Stimulated activated CD4-positive, alpha-beta T cell treated with anti-CD3 and anti-CD28 coated beads, Interleukin-1b, Interleukin-23, amount 100 ng/mL, for 48 hours (primary cell): ENCODE measurements around the gene FAM83D.
A peak's percentile ranks its signal among the peaks of the same experiment; 100 is the strongest.
"Not testable (repeated sequence)": the region's sequence is repeated elsewhere in the genome, so short reads cannot be mapped to it uniquely, and the experiment has no call there.

ENCODE experiments used
- DNase-seq: peaks from one replicate; pipeline ENCODE4 v3.0.0-alpha.2; 2020

FAM83D gene

GRCh38 chr20:38969708-38970107, 43.5 kb downstream of the FAM83D start:
- no peak for DNase-seq

DNA sequence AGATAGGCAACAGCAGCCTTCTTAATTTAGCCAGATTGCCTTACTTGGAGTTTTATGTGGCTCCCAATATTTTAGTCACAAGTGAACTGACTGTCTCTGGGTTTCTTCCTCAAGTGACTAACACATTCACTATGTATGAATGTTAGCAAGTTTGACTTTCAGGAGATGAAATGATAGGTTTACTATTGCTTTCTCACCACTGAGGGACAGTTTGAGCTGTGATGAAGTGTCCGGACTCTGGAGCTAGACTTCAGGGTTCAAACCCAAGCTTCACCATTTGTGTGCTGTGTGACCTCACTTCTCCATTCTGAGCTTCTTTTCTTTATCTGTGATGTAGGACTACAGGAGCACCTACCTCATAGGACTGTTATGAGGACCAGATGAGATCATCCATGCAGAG, 44.1 kb downstream of the FAM83D start:
- no peak for DNase-seq

DNA sequence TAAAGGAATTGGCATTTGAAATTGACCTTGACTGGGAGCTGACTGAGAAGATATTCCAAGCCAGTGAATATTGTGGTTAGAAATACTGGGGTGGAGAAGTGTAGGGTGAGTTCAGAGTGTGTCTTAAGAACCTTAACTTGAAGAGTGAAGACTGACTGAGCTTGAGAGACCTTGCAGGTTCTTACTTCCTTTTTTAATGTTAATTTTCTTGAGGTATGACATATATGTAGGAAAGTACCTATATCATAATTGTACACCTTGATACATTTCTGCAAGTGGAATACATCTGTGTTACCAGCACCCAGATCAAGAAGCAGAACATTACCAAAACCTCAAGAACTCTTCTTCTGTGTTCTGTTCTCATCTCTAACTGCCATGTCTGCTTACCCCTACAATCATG, 46.9 kb downstream of the FAM83D start:
- no peak for DNase-seq

DNA sequence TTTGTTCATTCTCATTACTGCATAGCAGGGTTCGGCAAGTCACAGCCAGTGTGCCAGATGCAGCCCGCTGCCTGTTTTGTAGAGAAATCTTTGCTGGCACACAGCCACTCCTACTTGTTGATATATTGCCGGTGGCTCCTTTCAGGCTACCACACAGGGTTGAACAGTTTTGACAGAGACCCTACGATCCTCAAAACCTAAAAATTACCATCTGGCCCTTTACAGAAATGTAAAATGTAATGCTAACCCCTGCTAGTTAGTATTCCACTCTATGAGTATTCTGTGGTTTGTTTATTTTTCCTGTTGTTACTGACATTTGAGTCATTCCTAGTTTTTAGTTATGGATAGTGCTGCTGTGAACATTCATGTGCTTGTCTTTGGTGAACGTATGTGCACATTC, 47.4 kb downstream of the FAM83D start:
- DNase-seq = no peak

DNA sequence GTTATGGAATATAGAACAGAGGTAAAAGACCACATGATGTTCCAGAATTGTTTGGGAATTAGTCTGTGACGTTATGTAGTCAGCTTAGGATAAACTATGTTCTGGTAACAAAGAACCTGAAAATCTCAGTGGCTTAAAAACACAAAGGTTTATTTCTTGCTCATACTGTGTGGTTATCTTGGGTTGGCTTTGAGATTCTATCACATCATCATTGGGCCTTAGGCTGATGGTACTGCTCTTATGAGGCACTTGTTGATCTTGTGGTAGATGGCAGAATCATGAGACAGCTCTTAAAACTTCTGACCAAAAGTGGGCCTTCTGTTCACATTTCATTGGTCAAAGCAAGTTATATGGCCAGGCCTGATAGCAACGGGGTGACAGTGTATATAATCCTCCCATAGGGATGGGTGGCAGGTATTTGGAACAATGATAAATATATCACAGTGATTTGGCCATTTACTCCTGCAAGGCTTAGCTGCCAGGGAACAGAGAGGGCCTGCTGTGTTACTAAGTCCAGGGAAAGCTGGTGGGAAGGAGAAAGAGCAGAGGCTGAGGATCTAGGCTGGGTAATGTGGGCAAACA, 49.4 kb downstream of the FAM83D start:
- no peak for DNase-seq

- DNase-seq = no peak
Measured at GRCh38 chr20:38979434-38979833, 53.2 kb downstream of the FAM83D start.

- DNase-seq = no peak
Measured at GRCh38 chr20:38979842-38980241, 53.6 kb downstream of the FAM83D start.

DNA sequence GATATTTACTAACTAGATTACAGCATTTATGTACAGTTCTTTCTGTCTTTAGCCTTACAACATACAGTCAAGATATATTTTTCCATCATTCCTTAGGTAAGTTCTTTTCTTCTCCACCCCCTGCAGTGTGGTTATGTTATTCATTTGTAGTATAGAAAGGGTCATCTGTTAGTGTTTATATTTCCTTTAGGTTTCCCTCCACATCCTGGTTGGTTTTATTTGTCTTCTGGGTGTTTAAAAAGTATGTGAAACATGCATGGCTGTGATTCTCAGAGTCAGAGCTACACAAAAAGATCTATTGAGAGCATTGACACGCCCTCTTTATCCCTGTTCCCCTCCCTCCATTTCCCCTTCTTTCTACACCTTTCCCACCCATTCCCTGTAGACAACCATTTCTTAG, 56.1 kb downstream of the FAM83D start:
- DNase-seq = no peak

DNA sequence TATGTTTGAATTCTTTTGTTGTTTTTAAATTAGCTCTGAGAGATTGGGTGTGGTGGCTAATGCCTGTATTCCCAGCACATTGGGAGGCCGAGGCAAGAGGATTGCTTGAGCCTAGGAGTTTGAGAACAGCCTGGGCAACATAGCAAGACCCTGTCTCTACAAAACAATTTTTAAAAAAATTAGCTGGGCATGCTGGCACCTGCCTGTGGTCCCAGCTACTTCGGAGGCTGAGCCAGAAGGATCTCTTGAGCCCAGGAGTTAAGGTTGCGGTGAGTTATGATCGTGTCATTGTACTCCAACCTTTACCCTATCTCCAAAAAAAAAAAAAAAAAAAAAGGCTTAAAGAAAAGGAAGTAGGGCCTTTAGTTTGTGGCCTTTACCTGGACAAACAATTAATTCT, 58.8 kb downstream of the FAM83D start:
- DNase-seq = no peak

GRCh38 chr20:38985603-38986170, 59.5 kb downstream of the FAM83D start:
- DNase-seq = no peak

GRCh38 chr20:38986663-38987062, 60.4 kb downstream of the FAM83D start:
- DNase-seq = no peak

GRCh38 chr20:38987777-38988176, 61.6 kb downstream of the FAM83D start:
- no peak for DNase-seq

GRCh38 chr20:38990728-38991127, 64.5 kb downstream of the FAM83D start:
- no peak for DNase-seq

DNA sequence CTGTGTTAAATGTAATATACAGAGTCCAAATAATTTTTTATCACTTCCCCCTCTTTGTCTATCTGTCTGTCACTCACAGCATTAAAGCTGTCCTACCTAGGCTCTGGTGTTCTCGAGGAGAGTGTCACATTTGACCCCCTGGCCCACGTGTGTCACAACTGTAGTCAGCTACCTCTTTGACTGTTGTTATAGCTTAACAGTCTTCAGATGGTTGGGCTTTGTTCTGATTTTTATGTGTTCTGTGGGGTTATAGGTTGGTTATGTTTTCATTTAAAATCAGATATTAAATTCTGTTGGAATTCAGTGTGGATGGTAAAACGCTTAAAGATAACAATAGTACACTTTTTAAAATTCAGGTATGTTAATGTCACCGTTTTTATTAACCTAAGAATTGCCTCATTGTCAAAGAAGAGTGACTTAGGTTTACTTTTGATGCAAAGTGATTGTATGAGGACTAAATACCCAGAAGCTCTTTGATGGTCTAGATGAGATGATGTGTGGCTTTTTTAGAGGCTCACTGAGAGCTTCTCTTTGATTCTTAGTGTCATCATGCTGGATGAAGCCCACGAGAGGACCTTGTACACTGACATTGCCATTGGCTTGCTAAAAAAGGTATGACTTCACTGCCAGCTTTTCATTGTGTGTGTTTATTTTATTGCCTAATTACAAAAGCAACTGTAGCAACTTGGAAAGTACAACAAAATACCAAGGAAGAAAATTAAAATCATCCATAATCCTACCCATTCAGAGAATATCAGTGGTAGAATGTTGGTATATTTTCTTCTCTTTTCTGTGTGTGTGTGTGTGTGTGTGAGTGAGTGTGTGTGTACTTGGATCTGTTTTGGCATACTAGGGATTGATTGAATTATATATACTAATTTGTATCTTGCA, 65.8 kb downstream of the FAM83D start:
- DNase-seq = no peak

GRCh38 chr20:38995536-38996044, 69.4 kb downstream of the FAM83D start:
- no peak for DNase-seq

DNA sequence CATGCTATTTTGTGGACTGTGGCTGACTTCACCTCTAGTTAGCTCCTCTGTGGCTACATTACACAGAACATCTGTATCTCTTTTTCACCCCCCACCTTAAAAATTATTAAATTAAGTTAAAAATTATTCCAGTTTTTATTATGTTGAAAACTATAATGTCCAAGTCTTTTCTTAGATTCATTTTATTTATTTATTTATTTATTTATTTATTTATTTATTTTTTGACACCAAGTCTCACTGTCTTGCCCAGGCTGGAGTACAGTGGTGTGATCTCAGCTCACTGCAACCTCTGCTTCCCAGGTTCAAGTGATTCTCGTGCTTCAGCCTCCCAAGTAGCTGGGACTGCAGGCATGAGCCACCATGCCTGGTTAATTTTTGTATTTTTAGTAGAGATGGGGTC, 70.6 kb downstream of the FAM83D start:
- DNase-seq = not testable (repeated sequence)

GRCh38 chr20:38997622-38998021, 71.4 kb downstream of the FAM83D start:
- peak; percentile 69 for DNase-seq

DNA sequence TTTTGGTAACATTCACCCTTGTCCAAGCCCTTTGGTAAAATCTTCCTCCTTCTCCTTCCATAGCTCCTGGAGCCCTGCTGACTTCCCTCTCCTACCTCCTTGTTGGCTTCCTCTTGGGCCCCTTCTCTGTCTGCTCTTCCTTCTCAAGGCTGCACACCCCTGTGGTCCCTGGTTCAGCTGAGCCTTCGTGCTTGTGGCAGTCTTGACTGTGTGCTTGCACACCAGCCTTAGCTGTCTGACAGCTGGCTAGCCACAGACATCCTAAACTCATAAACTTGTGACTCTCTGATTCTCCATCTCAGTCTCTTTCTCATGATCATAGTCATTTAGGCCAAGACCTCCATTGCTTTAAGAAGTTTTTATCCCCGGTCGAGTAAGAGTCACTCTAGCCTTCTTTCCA, 73.0 kb downstream of the FAM83D start:
- DNase-seq = no peak

DNA sequence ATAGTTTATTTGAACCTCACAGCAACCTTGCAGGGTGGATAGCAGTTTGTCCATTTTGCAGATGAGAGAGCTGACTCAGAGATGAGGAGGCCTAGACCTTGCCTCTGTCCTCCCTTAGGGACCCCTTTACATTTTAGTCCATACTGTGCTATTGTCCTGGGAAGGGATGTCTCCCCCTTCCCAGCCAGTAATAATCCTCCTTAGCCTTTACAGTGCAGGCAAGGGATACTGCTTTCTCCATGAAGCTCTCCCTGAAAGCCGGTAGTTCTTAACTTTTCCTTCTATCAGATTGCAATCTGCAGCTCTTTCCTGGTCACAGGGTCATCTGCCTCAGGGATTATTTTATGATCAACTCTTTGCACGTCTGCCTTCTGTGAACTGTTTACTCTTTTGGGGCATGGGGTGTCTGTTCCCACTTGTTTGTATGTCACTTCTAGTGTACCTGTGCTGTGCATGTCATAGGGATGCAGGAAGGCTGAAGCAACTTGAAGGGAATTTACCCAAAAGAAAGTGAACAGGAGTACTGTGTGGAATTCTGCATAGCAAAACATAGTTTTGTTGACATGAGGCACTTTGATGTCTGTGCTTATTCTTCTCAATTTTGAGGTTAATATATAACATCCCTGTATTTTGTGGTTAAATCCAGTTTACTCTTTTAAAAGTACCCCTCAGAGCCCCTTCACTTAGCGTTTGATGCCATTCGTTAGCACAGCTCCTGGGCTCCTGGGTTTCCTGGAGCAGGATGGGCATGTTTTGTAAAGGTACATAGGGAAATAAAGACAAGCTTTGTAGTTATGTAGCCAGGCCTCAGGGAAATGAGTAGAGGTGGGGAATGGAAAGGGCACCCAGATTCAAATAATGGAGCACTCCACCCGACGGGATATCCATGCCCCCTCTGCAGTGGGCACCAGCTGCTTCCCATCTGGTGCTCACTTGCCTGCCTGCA, 74.0 kb downstream of the FAM83D start:
- no peak for DNase-seq
